ENCODE measurements around the gene JMJD8.

The JMJD8 gene

GRCh38 chr16:646679-647172 lies 37.4 kb downstream of the JMJD8 start:
- in situ Hi-C loops (cut with HindIII; ENCODE audit: low pct_ligation_motif_present, low sequenced_read_pairs): no loop called here
- Histone ChIP-seq H3K4me3 (ENCODE audit: low read depth, low read length) (no peak overlapping the region), H3K27ac (no peak overlapping the region), H3K36me3 (replicated peaks) (no peaks in the 10 kb centered on the region), H3K27me3 (replicated peaks) (no peaks in the 10 kb centered on the region)
- DNase-seq: no peak
- TF ChIP-seq, protein P1, sequence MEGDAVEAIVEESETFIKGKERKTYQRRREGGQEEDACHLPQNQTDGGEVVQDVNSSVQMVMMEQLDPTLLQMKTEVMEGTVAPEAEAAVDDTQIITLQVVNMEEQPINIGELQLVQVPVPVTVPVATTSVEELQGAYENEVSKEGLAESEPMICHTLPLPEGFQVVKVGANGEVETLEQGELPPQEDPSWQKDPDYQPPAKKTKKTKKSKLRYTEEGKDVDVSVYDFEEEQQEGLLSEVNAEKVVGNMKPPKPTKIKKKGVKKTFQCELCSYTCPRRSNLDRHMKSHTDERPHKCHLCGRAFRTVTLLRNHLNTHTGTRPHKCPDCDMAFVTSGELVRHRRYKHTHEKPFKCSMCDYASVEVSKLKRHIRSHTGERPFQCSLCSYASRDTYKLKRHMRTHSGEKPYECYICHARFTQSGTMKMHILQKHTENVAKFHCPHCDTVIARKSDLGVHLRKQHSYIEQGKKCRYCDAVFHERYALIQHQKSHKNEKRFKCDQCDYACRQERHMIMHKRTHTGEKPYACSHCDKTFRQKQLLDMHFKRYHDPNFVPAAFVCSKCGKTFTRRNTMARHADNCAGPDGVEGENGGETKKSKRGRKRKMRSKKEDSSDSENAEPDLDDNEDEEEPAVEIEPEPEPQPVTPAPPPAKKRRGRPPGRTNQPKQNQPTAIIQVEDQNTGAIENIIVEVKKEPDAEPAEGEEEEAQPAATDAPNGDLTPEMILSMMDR (IDR thresholded peaks at IDR 0.05; ENCODE audit: low read depth, low read length, missing control alignments): no peak

- no peaks in the 10 kb centered on the region for H3K27me3 ChIP-seq (replicated peaks)
- in situ Hi-C loops (cut with HindIII; ENCODE audit: low pct_ligation_motif_present, low sequenced_read_pairs): no loop called here
- H3K27ac ChIP-seq: no peak overlapping the region
- H3K36me3 ChIP-seq (replicated peaks): no peaks in the 10 kb centered on the region
- no peak overlapping the region for H3K4me3 ChIP-seq (ENCODE audit: low read depth, low read length)
- DNase-seq: no peak
- TF ChIP-seq, protein P1 (IDR thresholded peaks at IDR 0.05; ENCODE audit: low read depth, low read length, missing control alignments): no peak
Observed at GRCh38 chr16:645852-646678, 38.1 kb downstream of the JMJD8 start.

DNA sequence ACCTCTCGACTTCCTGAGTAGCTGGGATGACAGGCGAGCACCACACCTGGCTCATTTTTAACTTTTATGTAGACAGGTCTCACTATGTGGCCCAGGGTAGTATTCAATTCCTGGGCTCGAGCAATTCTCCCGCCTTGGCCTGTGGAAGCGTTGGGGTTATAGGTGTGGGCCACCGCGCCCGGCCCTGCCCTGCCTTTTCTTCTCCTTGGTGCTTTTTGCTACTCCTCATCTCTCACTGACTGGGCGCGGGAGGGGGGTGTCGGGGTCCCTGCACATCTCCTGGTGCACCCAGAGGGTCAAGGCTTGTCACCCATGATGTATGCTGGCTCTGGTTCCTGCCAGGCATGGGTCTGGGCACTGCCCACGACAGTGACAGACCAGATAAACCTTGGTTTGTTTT lies 39.6 kb downstream of the JMJD8 start:
- Histone ChIP-seq H3K27me3 (replicated peaks) (no peaks in the 10 kb centered on the region), H3K27ac (no peak overlapping the region), H3K4me3 (ENCODE audit: low read depth, low read length) (no peak overlapping the region), H3K36me3 (replicated peaks) (no peaks in the 10 kb centered on the region)
- TF ChIP-seq, protein P1 (IDR thresholded peaks at IDR 0.05; ENCODE audit: low read depth, low read length, missing control alignments): no peak
- in situ Hi-C loops (cut with HindIII; ENCODE audit: low pct_ligation_motif_present, low sequenced_read_pairs): no loop called here
- no peak for DNase-seq

DNA sequence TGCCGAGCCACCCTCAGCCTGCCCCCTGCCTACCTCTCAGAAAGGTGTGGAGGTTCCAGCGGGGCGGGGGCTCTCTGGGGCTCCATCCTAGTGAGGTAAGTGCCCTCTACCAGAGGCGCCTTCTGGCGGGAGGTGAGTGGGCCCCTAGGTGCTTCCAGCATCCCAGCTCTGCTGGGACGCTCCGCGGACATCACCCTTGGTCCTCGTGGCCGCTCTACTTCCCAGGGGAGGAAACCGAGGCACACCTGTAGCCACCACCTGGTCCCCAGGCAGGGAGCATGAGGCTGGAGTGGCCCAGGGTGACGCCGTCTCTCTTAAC lies 41.1 kb downstream of the JMJD8 start:
- TF ChIP-seq, protein P1 (IDR thresholded peaks at IDR 0.05; ENCODE audit: low read depth, low read length, missing control alignments): no peak
- Histone ChIP-seq H3K27me3 (replicated peaks) (no peaks in the 10 kb centered on the region), H3K36me3 (replicated peaks) (no peaks in the 10 kb centered on the region), H3K4me3 (ENCODE audit: low read depth, low read length) (peak overlapping the region; percentile 53), H3K27ac (no peak overlapping the region)
- in situ Hi-C loops (cut with HindIII; ENCODE audit: low pct_ligation_motif_present, low sequenced_read_pairs): no loop called here
- no peak for DNase-seq

- Histone ChIP-seq H3K27ac (no peak overlapping the region), H3K27me3 (replicated peaks) (no peaks in the 10 kb centered on the region), H3K36me3 (replicated peaks) (no peaks in the 10 kb centered on the region), H3K4me3 (ENCODE audit: low read depth, low read length) (peak overlapping the region; percentile 53)
- TF ChIP-seq, protein P1 (IDR thresholded peaks at IDR 0.05; ENCODE audit: low read depth, low read length, missing control alignments): no peak
- in situ Hi-C loops (cut with HindIII; ENCODE audit: low pct_ligation_motif_present, low sequenced_read_pairs): no loop called here
- no peak for DNase-seq
Observed at GRCh38 chr16:642189-643049, 41.7 kb downstream of the JMJD8 start.
